ENCODE measurements around the gene GALNT16.
"Not testable (repeated sequence)": the region's sequence is repeated elsewhere in the genome, so short reads cannot be mapped to it uniquely, and the experiment has no call there.

GALNT16 gene

GRCh38 chr14:69259527-69260189 is at the start of gene GALNT16:
Gene GALNT16, plus strand, starts transcription at chr14:69260158. Its CDS starts 133 bp downstream, at chr14:69260291.
- DNase-seq: peak in 1 of 2 experiments; percentile 12

DNA sequence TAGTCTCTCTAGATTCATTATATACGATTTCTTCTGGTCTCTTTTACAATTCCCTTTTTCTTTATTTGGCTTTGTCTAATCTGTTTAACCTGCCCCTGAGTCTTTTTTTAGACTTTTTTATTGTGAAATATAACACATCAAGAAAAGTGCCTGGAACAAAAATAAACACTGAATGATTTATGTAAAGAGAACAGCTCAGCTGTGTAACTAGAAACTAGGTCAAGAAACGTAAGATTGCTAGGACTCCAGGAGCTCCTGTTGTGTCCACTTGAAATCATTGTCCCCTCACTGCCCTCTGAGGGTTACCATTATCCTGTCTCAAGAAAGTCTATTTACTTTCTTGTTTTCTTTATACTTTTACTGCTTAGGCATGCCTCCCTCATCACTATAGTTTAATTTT is 45.6 kb upstream of the GALNT16 start:
- no peak for DNase-seq

DNA sequence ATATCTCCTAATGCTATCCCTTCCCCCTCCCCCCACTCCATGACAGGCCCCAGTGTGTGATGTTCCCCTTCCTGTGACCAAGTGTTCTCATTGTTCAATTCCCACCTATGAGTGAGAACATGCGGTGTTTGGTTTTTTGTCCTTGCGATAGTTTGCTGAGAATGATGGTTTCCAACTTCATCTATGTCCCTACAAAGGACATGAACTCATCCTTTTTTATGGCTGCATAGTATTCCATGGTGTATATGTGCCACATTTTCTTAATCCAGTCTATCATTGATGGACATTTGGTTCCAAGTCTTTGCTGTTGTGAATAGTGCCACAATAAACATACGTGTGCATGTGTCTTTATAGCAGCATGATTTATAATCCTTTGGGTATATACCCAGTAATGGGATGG is 42.3 kb upstream of the GALNT16 start:
- DNase-seq: not testable (repeated sequence)

GRCh38 chr14:69224946-69225345 is 35.0 kb upstream of the GALNT16 start:
- no peak for DNase-seq

DNA sequence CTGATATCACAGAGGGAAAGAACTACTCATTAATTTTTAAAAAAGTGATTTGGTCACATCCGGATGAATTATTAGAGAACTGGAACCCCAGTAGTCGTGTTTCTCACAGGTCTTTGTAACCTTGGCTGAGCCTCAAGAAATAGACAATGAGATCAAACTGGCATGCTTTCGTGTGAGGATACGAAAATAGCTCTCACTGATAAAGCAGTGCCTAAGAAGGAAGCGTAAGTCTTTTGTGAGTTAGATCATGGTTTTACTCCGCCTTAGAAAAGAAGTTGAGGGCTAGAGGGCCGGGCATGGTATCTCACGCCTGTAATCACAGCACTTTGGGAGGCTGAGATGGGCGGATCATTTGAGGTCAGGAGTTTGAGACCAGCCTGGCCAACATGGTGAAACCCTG is 33.8 kb upstream of the GALNT16 start:
- no peak for DNase-seq

DNA sequence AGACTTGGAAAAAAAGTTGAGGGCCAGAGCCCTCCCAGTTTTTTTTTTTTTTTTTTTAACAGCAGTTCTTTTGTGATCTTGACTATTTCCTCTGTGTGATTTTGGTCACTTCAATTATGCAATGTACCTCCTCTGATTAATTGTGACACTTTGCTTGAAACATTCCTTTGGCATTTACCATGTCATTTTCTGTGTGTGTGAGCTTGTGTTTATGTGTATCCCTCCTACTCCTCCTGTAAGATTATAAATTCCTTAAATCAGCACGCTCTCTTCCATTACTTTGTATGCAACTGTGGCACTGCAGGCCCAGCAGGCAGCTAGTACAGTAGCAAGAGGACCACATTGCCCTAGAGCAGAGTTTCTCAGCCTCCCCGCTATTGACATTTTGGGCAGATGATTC is 33.2 kb upstream of the GALNT16 start:
- no peak for DNase-seq

DNA sequence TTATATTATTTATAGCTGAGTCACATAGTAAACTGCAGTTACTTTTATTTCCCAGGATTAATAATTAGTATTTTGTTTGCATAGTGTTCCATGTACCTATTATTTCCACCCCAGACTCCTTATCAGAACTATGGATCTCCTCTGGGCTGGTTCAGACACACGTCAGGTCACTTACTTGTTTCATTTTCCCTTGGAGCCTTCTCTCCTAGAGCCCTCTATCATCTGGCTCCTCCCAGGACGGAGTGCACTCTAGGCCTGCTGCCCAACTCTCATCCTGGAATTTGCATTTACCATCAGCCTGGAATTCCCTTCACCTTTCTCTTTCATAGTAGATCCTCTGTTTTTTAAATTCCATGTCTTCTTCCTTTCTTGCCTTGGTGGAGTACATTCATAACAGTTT is 28.5 kb upstream of the GALNT16 start:
- no peak for DNase-seq

DNA sequence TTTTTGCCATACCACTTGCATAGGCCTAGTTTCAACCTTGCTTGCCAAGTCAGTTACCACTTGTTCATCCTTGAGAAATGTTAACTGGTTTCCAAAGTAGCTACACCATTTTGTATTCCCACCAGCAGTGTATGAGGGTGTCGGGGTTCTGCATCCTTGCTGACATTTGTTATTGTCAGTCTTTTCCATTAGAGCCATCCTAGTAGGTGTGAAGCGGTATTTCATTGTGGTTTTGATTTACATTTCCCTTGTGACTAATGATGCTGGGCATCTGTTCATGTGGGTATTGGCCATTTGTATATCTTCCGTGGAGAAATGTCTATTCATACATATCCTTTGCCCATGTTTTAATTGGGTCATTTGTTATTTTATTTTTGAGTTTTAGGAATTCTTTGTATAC is 27.6 kb upstream of the GALNT16 start:
- DNase-seq: no peak

DNA sequence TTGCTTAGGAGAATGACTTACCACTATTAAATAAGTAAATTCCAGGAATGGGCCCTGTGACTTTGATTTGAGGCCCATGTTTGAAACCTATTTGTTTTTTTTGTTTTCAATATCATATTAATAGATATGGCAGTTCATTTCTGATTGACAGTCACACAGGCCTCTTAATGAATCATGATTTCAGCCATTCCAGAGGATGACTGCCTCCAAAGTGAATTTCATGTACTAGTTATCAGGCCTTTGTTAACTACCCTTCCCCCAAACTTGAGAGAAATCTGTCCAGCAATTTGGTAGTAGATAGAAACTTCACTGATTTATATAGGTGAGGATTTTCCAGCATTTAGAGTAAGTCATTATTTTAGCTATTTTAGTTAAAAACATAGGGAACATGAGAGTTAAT is 25.9 kb upstream of the GALNT16 start:
- no peak for DNase-seq

DNA sequence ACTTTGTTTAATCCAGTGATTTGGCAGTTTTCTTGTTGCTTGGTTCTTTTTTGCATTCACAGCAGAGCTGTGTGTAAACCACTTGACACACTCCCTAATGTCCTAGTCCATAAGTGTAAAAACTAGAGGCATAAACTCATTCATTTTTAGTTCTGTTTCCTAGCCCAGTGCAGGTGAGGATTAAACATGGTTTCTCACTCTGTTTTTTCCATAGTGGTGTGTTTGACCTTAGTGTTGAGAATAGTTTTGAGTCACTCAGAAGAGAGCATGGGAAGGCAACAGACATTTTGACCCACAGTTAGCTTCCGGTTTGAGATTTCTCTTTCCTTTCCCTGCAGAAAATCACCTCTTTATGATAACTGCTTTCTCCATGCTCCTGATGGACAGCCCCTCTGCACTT is 24.2 kb upstream of the GALNT16 start:
- DNase-seq: no peak

GRCh38 chr14:69237142-69237541 is 22.8 kb upstream of the GALNT16 start:
- no peak for DNase-seq

- no peak for DNase-seq
Observed at GRCh38 chr14:69237584-69237983, 22.4 kb upstream of the GALNT16 start.

DNA sequence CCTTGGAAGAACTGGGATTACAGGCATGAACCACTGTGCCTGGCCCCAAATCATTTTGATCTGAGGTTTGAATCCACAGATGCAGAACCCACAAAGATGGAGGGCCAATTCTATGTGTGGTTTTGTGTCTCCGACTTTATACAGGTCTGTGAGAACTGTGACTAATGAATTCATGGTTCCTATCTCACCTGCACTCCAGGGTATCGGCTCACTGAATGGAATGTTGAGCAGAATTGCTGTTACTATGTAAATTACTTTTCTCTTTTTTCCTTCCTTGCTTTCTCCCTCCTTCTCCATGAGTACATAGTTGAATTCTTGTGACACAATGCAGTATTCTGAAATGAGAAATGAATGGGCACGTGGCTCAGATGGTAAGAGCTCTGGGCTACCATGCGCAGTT is 21.1 kb upstream of the GALNT16 start:
- no peak for DNase-seq

- DNase-seq: no peak
Observed at GRCh38 chr14:69240527-69241173, 19.3 kb upstream of the GALNT16 start.

DNA sequence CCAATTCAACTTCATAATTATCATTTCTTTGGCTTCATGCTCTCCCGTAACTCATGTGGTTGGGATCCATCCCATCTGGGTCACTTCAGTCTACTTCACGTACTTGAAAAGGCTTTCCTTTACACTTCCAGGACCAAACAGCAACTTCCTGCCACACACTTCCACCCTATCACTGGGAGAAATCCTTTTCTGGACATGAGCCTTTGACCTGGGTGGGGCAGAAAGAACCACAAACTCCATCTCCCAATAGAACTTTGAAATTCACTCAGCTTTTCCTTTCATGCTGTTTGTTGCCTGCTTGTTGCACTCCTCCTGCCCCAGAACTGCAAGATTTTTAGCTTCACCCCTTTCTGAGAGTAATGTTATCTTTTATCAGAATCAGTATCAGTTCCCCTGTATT is 18.4 kb upstream of the GALNT16 start:
- no peak for DNase-seq

DNA sequence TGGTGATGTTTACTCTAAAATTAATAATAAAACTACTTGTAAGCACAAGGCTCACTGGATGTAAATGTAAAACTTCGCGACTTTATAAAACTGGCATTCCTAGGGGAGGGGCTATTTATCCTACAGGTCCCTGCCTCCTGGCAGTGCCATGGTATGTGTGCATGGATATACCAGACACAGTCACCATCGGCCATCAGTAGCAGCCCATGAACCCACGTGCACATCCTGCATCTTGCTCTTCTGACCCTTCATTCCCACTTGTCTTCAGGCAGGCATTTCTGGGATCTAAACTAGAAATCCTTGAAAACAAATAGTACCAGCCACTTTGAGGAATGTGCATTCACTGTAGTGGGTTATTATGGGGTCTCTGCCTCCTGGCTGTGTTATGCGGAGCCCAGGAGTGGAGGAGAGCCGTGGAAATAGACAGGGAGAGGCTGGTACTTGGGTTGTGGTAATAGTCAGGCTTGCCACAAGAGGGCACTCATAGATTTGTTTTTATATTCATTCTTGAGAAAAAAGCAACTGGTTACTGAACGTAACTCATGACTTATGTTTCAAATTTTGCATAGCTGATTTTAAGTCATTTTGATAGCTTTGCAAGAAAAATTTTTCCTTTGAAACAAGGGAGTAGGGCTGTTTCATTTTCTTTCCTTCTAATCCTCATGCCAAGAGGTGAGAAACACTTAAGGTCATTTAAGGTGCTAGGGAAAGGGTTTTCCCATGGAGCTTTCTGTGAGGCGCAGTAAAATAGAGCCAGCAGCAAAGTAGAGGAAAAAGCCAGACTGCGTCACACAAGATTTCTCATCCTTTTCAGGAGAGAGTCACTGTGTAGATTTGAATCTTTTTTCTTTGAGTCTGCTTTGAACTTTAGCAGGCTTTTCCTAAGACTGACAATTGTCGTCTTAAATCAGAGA is 17.4 kb upstream of the GALNT16 start:
- peak; percentile 56 to 65 for DNase-seq

- no peak for DNase-seq
Observed at GRCh38 chr14:69244946-69245345, 15.0 kb upstream of the GALNT16 start.

- no peak for DNase-seq
Observed at GRCh38 chr14:69246331-69246730, 13.6 kb upstream of the GALNT16 start.

DNA sequence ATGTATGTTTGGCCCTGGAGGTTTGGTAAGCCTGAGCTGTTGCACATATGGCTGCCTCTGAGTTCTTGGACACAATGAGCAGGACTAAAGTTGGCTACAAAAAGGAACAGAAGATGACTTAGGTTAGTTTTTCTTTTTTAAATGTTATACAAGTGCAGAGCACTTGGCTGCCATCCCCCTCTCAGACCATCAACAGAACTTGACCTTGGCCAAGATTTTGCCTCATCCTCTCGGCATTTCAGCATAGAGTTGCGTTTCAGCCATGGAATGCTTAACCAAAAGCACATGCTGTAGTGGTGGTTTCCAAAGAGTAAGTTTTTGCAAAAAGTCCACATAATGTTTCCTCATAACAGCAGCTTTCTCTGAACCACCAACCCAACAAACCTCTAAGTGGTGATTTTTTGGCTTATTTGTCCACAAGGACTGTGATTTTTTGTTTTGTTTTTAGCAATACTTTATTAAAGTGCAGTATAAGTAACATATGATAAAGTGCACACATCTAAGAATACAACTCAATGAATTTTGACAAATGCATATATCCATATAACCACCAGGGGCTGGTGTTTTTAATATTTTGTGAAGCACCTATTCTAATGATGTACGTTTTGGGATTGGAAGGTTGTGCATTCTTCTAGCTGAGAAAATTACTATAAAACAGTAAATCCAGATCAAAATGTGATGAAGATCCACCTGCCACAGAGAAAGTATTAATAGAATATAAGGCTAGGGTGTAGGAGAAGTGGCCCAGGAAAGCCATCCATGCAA is 12.1 kb upstream of the GALNT16 start:
- no peak for DNase-seq

DNA sequence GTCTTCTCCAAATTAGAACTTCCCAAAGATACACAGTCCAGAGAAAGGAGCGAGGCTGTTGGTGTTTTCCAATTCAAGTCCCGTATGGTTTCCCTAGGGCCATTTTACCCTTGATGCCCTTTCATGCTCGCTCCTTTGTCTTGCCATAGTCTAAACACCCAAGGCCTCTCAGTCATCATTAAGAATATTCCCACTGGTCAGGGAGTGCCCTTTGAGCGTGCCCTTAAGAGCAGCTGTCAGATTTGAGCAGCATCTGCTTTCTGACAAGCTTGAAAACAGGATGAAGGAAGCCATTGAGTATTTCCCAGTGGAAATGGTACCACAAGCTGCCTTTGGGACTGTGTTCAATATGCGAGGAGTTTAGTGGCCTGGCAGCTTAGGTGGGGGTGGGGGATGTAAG is 10.4 kb upstream of the GALNT16 start:
- DNase-seq: no peak

DNA sequence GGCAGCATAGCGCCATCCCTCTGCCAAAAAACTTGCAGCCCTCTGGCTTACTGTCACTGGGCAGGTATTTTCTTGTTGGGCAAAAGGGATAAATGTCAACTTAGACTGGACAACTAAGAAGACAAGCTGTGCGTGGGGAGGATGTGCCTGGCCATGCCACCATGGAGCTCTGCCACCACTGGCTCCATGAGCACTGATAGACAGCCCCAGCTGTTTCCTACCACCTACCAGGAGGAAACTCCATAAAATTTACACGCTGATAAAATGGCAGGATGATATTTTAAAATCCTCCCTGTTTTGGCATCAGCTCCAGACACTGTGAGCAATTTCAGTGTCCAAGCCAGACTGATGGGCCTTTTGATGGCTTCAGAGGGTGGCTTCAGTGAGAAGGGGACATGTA is 7.1 kb upstream of the GALNT16 start:
- DNase-seq: no peak

DNA sequence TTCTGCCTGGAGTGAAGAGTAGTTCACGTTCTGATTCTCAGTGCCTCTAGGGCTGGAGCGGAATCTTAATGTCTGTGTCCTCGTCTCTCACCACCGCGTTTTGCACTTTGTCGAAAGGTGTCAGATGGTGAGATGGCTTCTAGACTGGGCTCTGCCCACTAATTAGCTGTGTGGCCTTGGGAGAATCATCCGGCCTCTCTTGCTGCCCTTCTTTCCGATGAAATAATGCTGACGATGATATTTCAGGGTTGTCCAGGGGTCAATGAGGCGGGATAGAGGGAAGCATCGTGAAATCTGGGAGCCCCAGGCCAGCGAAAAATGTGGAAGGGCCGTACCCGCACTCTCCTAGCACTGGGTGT is 811 bp upstream of the GALNT16 start:
- no peak for DNase-seq

GRCh38 chr14:69260190-69260860 is 367 bp downstream of the GALNT16 start:
- DNase-seq: peak; percentile 10 to 25

All from activated CD4-positive, alpha-beta T cell treated with anti-CD3 and anti-CD28 coated beads, Interleukin-2, amount 50 U/mL, for 48 hours (primary cell).